Naive thymus-derived CD8-positive, alpha-beta T cell (primary cell): ENCODE measurements around the gene MACF1. TPM values are rescaled to one million over a fixed set of nuclear protein-coding genes. Genes with fewer than 3 reads are reported as not detected.

Experiments used
- ATAC-seq, 2 donors: fragments of 150-1000 bp; cut with Tn5 transposase in 1 of 2; sonication (Bioruptor Pico), chemical (Tn5 transposase) in 1 of 2; 1 replicate in 1 of 2; 2 replicates in 1 of 2; pipeline ENCODE4 v1.10.0; 2021; ENCODE audit warnings: mild to moderate bottlenecking in 2 of 2, moderate library complexity in 2 of 2
- POLR2A ChIA-PET: fragments of 350-600 bp; sonication (Branson Sonifier 250); formaldehyde crosslinking; loops from one replicate; lab custom pipeline; 2021; ENCODE audit warnings: antibody characterized with exemption; lab: Charles Lee
- DNase-seq, 10 donors: peaks; one replicate each; pipeline versions ENCODE4 v3.0.0 to v3.0.0-alpha.2; 2020 to 2022
- H3K27ac Mint-ChIP-seq, 10 donors: one replicate each; pipeline ENCODE4 v1.8.0; 2020 to 2022; ENCODE audit warnings: mild to moderate bottlenecking in 10 of 10, mixed read lengths in 10 of 10, moderate library complexity in 4 of 10, inconsistent platforms in 1 of 10
- H3K27me3 Mint-ChIP-seq, 5 donors: one replicate each; pipeline ENCODE4 v1.8.0; 2021 to 2022; ENCODE audit warnings: mixed read lengths in 5 of 5
- H3K36me3 Mint-ChIP-seq, 3 donors: one replicate each; pipeline ENCODE4 v1.8.0; 2020 to 2022; ENCODE audit warnings: mixed read lengths in 3 of 3, mild to moderate bottlenecking in 2 of 3, inconsistent platforms in 1 of 3
- H3K4me1 Mint-ChIP-seq, 4 donors: one replicate each; pipeline ENCODE4 v1.8.0; 2021 to 2022; ENCODE audit warnings: mixed read lengths in 4 of 4
- H3K4me3 Mint-ChIP-seq, 10 donors: one replicate each; pipeline ENCODE4 v1.8.0; 2020 to 2022; ENCODE audit warnings: mild to moderate bottlenecking in 10 of 10, mixed read lengths in 10 of 10, moderate library complexity in 6 of 10, inconsistent platforms in 1 of 10
- H3K9me3 Mint-ChIP-seq, 9 donors: one replicate each; pipeline ENCODE4 v1.8.0; 2020 to 2022; ENCODE audit warnings: mixed read lengths in 9 of 9, mild to moderate bottlenecking in 3 of 9, inconsistent platforms in 1 of 9, moderate library complexity in 1 of 9
- polyA plus RNA-seq, 3 donors: library from polyadenylated mRNA; unstranded; fragments of 300-500 nt; fragmentation: Illumina TruSeq; gene quantifications; one replicate each; pipeline ENCODE4 v1.2.3, GENCODE V29; 2021
- total RNA-seq, 8 experiments: library from RNA in 2 of 8; stranded (reverse) in 2 of 8; gene quantifications; one replicate each; pipeline ENCODE4 v1.2.3 and lab custom pipeline; 2021 to 2026

The MACF1 gene
- total and polyA plus RNA-seq, 5 experiments from 2014 or later = 13.4 to 222 (median 60.8) TPM

DNA sequence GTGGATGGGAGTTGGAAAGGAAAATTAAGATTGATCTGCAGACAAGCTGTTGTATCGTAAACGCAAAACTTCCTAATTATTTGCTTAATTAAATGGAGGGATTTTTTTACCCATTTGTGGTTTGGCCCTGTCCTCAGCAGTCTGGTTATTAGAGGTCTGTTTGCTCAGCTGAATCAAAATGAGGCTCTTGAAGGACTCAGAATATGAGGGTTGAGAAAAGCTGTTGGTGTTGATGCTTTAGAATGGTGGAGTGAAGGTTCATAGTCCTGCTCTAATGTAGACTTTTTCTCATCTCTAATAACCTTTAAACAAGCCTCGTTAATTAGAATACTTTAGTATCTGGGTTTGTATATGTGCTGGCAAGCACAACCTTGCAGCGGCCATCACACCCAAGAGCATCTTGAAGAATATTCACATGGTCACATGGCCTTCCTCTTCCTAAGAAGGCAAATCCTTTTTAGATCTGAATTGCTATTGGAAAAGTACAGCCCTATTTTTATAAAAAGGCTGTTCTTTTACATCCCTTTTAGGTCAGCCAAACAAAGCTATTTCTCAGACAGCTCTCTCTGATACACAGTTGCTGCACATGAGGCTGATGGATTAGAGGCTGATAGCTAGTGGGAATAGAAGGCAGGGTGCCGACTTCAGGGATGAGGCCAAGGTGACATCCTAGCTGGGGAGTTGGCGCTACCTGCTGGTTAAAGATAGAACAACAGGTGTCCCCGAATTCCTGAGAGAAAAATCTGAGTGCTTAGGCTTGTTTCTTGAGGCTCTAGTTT is 53.8 kb downstream of the MACF1 start:
- peaks cover 0 to 39% (median 8%) of the 10 kb centered on the region in 3 donors for H3K36me3 Mint-ChIP-seq
- peaks cover 10 to 39% (median 30%) of the 10 kb centered on the region in 4 donors for H3K4me1 Mint-ChIP-seq
- DNase-seq (peak; percentile 44 to 79 (median 62)), ATAC-seq (peak; percentile 44 to 72)
- POLR2A ChIA-PET = interaction anchor here (1.0 to 4.5 kb wide), 4 partner anchors 58 to 75 kb away, joined by 3 to 58 read pairs (median 4); no protein-coding TSS in a partner anchor
- no peaks in the 10 kb centered on the region for H3K27me3 Mint-ChIP-seq
- peak overlapping the region in 8 of 10 donors; percentile 10 to 84 (median 70) for H3K27ac Mint-ChIP-seq
- no peak overlapping the region for H3K4me3 Mint-ChIP-seq
- H3K9me3 Mint-ChIP-seq = no peaks in the 10 kb centered on the region

DNA sequence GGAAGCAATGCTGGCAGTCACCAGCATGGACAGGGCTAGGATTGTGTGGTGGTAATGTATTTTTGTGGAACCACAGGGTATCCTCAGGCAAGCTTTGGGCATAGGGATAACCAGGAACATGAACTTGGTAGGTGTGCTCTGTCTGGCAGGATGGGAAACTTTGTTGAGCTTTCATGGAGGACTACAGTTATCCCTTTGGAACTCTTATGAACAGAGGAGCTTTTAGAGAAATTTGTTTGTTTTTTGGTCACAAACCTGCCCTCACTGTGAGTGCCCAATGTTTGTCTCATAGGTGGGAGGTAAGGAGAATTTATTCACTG is 54.4 kb downstream of the MACF1 start:
- H3K4me3 Mint-ChIP-seq = no peak overlapping the region

DNA sequence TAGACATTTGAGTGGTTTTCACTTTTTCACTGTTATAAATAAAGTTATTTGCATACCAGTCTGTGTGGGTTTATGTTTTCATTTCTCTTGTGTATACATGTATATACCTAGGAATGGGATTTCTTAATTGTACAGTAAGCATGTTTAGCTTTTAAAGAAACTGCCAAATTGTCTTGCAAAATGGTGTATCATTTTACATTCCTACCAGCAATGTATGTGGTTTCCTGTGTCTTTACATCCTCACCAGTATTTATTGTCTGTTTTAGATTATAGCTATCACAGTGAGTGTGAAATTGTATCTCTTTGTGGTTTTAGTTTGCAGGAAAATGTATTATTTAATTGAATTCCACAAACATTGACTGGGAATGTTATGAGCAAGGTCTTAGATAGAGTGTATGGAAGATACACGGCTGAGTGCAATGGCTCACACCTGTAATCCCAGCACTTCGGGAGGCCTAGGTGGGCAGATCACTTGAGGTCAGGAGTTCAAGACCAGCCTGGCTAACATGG is 57.3 kb downstream of the MACF1 start:
- Mint-ChIP-seq H3K27me3 (no peaks in the 10 kb centered on the region), H3K36me3 (peaks cover 0 to 46% (median 8%) of the 10 kb centered on the region in 3 donors), H3K4me1 (peaks cover 18 to 65% (median 51%) of the 10 kb centered on the region in 4 donors), H3K9me3 (no peaks in the 10 kb centered on the region), H3K4me3 (peak overlapping the region in 1 of 10 donors; percentile 4), H3K27ac (peak overlapping the region in 5 of 10 donors; percentile 15 to 74 (median 58))
- no peak for ATAC-seq
- DNase-seq = no peak
- POLR2A ChIA-PET = interaction anchor here (0.7 to 2.2 kb wide), 2 partner anchors 9 to 70 kb away, joined by 5 to 7 read pairs; no protein-coding TSS in a partner anchor

More for the DNA sequence above, 54.4 kb downstream of the MACF1 start:
- H3K9me3 Mint-ChIP-seq = no peaks in the 10 kb centered on the region
- ATAC-seq (no peak), DNase-seq (no peak)
- POLR2A ChIA-PET = interaction anchor here (1.0 to 4.5 kb wide), 4 partner anchors 59 to 75 kb away, joined by 3 to 58 read pairs (median 4); no protein-coding TSS in a partner anchor
- H3K27ac Mint-ChIP-seq = peak overlapping the region in 8 of 10 donors; percentile 10 to 84 (median 70)
- peaks cover 0 to 41% (median 8%) of the 10 kb centered on the region in 3 donors for H3K36me3 Mint-ChIP-seq
- peaks cover 12 to 41% (median 35%) of the 10 kb centered on the region in 4 donors for H3K4me1 Mint-ChIP-seq
- no peaks in the 10 kb centered on the region for H3K27me3 Mint-ChIP-seq

DNA sequence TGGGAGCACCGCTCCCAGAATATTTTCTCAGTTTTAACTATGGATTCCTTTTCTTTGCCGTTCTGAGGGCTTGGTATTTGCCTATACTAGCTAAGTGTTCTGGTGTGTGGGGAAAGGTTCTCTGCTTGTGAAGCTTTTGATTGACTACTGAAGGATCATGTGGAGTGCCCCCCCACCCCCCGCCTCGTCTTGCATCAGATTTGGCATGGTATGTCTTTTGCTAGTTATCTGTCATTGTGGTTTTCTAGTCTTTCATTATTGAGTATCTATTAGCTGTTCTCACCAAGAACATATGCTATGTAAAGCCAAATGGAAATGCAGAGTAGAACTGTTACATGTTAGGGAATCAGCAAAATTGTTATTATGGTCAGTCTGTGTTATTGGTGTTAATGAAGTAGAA is 58.3 kb downstream of the MACF1 start:
- Mint-ChIP-seq H3K4me3 (no peak overlapping the region), H3K9me3 (no peaks in the 10 kb centered on the region), H3K27me3 (no peaks in the 10 kb centered on the region), H3K36me3 (peaks cover 0 to 46% (median 5%) of the 10 kb centered on the region in 3 donors), H3K4me1 (peaks cover 19 to 72% (median 53%) of the 10 kb centered on the region in 4 donors), H3K27ac (peak overlapping the region in 4 of 10 donors; percentile 58 to 88 (median 74))
- ATAC-seq (no peak), DNase-seq (no peak)
- POLR2A ChIA-PET = interaction anchor here (0.5 to 2.2 kb wide), 2 partner anchors 16 to 71 kb away, joined by 4 to 7 read pairs; no protein-coding TSS in a partner anchor

DNA sequence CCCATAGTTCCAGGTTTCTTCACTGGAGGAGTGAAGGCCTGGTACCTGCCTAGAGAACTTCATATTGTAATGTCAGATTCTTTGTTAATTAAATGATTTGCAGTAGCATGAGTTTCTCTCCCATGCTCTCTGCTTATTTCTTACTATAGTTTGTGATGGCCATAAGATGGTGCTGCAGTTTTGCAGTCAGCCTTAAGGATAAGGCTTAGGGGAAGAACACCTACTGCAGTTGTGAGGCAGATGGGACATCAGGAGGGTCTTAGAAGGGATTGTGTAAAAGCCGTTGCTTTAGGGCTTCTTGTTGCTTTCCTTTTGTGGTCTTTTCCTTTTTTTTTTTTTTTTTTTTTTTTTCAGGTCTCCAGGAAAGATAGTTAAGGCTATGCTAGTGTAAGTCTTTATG is 61.8 kb downstream of the MACF1 start:
- Mint-ChIP-seq H3K27me3 (no peaks in the 10 kb centered on the region), H3K9me3 (no peaks in the 10 kb centered on the region), H3K4me3 (no peak overlapping the region), H3K4me1 (peaks cover 30 to 88% (median 76%) of the 10 kb centered on the region in 4 donors), H3K36me3 (peaks cover 0 to 42% (median 2%) of the 10 kb centered on the region in 3 donors), H3K27ac (peak overlapping the region in 3 of 10 donors; percentile 6 to 63 (median 10))
- no peak for DNase-seq
- ATAC-seq = no peak
- POLR2A ChIA-PET = no interaction called here

DNA sequence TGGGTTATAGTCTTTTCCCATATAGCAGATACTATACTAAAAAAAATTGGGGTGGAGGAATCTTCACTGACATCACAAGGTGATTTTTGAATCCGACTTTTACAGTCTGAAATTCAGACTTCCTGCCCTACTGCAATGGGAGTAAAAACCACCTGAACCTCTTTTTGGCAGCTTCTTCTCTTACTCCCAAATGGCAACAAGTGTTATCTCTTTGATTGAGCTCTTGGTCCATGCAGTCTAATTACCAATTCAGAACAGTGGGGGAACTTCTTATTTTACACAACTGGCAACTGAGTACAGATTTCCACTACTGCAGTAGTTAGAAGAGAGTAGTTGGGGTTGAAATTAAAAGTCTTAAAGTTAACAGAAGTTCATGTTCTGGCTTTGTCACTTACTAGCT is 62.3 kb downstream of the MACF1 start:
- H3K9me3 Mint-ChIP-seq = no peaks in the 10 kb centered on the region
- peaks cover 29 to 88% (median 77%) of the 10 kb centered on the region in 4 donors for H3K4me1 Mint-ChIP-seq
- H3K36me3 Mint-ChIP-seq = peaks cover 0 to 38% (median 2%) of the 10 kb centered on the region in 3 donors
- no peaks in the 10 kb centered on the region for H3K27me3 Mint-ChIP-seq
- no peak overlapping the region for H3K4me3 Mint-ChIP-seq
- ATAC-seq = no peak
- no peak for DNase-seq
- POLR2A ChIA-PET = no interaction called here
- H3K27ac Mint-ChIP-seq = peak overlapping the region in 2 of 10 donors; percentile 43 to 68

DNA sequence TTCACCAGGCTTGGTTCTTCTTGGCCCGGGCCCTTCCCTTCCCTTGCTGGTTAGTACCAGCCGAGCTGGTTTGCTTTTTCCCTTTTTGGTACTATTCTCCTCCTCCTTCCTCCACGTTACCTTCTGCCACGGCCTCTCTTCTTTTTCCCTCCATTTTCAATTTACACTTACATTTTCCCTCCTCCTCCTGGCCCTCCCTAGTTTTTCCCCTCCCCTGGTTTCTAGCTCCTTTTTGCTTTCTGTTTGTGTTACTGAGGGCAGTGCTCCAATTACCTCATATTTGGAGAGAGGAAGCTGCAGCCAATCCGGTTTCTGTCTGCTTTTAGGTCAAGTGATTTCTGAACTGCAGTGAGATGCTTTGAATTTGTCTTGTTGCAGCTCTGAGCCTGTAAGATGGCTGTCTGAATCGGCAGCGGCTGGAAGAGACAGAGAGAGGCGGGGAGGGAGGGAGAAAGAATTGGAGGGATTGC is 63.7 kb downstream of the MACF1 start:
- no peaks in the 10 kb centered on the region for H3K27me3 Mint-ChIP-seq
- ATAC-seq = peak; percentile 49 to 50
- peak overlapping the region in 9 of 10 donors; percentile 0 to 87 (median 72) for H3K27ac Mint-ChIP-seq
- peaks cover 32 to 86% (median 76%) of the 10 kb centered on the region in 4 donors for H3K4me1 Mint-ChIP-seq
- POLR2A ChIA-PET = no interaction called here
- H3K4me3 Mint-ChIP-seq = peak overlapping the region in 9 of 10 donors; percentile 4 to 80 (median 55)
- no peak for DNase-seq
- peaks cover 0 to 32% (median 2%) of the 10 kb centered on the region in 3 donors for H3K36me3 Mint-ChIP-seq
- H3K9me3 Mint-ChIP-seq = no peaks in the 10 kb centered on the region

DNA sequence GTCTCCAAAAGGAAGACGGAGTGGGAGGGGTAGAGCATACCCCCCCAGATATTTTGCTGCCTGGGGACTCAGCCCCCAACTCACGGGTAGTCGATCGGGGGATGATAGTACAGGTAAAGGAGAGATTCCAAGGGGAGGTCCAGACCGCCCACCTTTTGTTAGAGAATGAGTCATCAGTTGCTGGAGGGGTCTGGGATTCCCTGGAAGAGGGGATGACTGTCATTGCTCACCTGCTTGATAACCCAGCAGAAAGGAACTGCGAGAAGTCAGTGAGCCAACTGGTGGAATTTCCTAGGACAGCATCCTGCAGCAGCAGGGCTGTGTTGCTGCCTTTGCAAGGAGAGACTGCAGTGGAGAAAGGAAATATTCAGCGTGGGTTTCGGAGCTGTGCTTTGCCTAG is 64.4 kb downstream of the MACF1 start:
- H3K4me3 Mint-ChIP-seq = peak overlapping the region in 1 of 10 donors; percentile 50
- no peaks in the 10 kb centered on the region for H3K27me3 Mint-ChIP-seq
- peaks cover 30 to 82% (median 70%) of the 10 kb centered on the region in 4 donors for H3K4me1 Mint-ChIP-seq
- DNase-seq (no peak), ATAC-seq (no peak)
- peak overlapping the region in 3 of 10 donors; percentile 4 to 77 (median 60) for H3K27ac Mint-ChIP-seq
- H3K9me3 Mint-ChIP-seq = no peaks in the 10 kb centered on the region
- H3K36me3 Mint-ChIP-seq = peaks cover 0 to 28% (median 2%) of the 10 kb centered on the region in 3 donors
- POLR2A ChIA-PET = interaction anchor here (0.6 kb wide), 1 partner anchor 75 kb away, joined by 3 read pairs; no protein-coding TSS in a partner anchor

DNA sequence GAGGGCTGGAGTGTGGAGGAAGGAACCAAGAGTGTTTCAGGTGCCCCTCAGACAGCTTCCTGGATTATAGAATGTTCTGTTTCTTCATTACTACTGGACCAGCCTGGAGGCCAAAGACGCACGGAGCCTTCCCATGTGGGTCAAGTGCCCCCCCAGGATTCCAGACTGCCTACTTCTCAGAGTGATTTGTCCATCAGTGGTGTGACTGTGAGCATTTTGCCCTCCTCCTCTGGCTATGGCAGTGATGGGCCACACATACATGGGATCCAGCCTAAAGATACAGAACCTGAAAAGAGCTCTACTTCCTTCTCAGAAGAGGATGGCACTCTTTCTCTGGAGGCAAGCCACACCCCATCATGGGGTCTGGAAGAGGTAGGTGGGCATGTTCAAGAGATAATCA is 64.9 kb downstream of the MACF1 start:
- POLR2A ChIA-PET = interaction anchor here (0.6 kb wide), 2 partner anchors 75 to 235 kb away, joined by 3 to 6 read pairs; no protein-coding TSS in a partner anchor
- Mint-ChIP-seq H3K27ac (peak overlapping the region in 4 of 10 donors; percentile 7 to 77 (median 54)), H3K4me1 (peaks cover 30 to 80% (median 68%) of the 10 kb centered on the region in 4 donors), H3K9me3 (no peaks in the 10 kb centered on the region), H3K4me3 (peak overlapping the region in 1 of 10 donors; percentile 50), H3K27me3 (no peaks in the 10 kb centered on the region), H3K36me3 (peaks cover 0 to 26% (median 2%) of the 10 kb centered on the region in 3 donors)
- DNase-seq (no peak), ATAC-seq (no peak)

DNA sequence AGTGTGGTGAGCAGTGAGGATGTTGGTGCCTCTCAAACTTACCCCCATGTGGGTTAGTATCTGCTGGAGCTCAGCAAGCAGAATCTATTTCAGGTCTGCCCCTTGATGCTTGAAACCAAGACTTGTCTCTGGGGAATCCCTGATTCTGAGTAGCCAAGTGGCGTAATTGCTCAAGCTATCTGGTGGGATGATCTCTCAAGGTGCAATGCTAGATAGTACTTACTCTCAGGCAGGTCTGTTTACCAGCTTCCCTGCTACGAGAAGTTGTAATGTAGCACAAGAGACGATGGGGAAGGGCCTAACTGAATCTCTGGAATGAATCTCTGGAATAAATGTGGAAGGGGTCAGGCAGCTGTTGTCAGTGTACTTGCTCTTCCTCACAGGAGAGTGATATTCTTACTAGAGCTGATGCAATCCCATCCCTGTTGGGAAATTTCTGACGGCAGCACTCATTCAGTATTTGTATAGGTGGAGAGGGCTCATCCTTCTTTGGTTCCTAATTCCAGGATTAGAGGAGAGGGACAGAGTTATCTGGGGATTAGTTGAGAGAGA is 65.4 kb downstream of the MACF1 start:
- Mint-ChIP-seq H3K27me3 (no peaks in the 10 kb centered on the region), H3K27ac (peak overlapping the region in 8 of 10 donors; percentile 40 to 77 (median 56)), H3K4me3 (peak overlapping the region in 4 of 10 donors; percentile 8 to 50 (median 22)), H3K4me1 (peaks cover 30 to 81% (median 68%) of the 10 kb centered on the region in 4 donors), H3K9me3 (no peaks in the 10 kb centered on the region), H3K36me3 (peaks cover 0 to 26% (median 2%) of the 10 kb centered on the region in 3 donors)
- DNase-seq = peak in 1 of 10 donors; percentile 19
- ATAC-seq = peak in 1 of 2 donors; percentile 53
- POLR2A ChIA-PET = interaction anchor here (0.6 kb wide), 1 partner anchor 235 kb away, joined by 6 read pairs; no protein-coding TSS in a partner anchor

DNA sequence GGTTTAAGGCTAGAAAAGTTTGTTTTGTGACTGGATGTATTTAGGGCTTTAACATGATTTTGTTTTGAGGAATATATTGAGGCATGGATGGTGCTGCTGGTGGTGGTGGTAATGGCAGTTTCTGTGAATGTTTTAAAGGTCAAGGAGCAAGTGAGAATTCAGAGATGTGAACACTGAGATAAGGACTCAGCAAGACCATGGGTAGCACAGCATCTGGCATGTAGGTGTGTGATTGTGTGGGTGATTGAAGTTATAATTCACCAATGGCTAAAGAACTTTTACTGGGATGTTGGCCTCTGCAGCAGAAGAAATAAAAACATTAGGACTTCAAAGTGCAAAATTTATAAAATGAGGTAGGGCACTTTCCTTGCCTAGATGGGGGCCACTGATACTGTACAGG is 65.9 kb downstream of the MACF1 start:
- DNase-seq (no peak), ATAC-seq (no peak)
- peak overlapping the region in 7 of 10 donors; percentile 8 to 77 (median 60) for H3K27ac Mint-ChIP-seq
- H3K4me3 Mint-ChIP-seq = peak overlapping the region in 3 of 10 donors; percentile 8 to 50 (median 33)
- no peaks in the 10 kb centered on the region for H3K9me3 Mint-ChIP-seq
- H3K27me3 Mint-ChIP-seq = no peaks in the 10 kb centered on the region
- H3K4me1 Mint-ChIP-seq = peaks cover 31 to 79% (median 65%) of the 10 kb centered on the region in 4 donors
- peaks cover 0 to 27% (median 2%) of the 10 kb centered on the region in 3 donors for H3K36me3 Mint-ChIP-seq
- POLR2A ChIA-PET = no interaction called here
